ENCODE measurements around the gene GRAP2. TPM values are rescaled to one million over a fixed set of nuclear protein-coding genes. Genes with fewer than 3 reads are reported as not detected.

GRAP2 gene
- total RNA-seq, 1 donor from 2014 or later: 4.2 TPM

GRCh38 chr22:40002935-40003715, 102.2 kb downstream of the GRAP2 start:
- no peaks in the 10 kb centered on the region for H3K9me3 Mint-ChIP-seq
- ATAC-seq (ENCODE audit: low read depth) (no peak), DNase-seq (no peak)
- H3K27me3 Mint-ChIP-seq: peaks cover 22% of the 10 kb centered on the region
- TF ChIP-seq CTCF (IDR thresholded peaks at IDR 0.05): no peak
- no peak overlapping the region for H3K27ac Mint-ChIP-seq
- no peaks in the 10 kb centered on the region for H3K4me1 Mint-ChIP-seq
- H3K36me3 Mint-ChIP-seq (ENCODE audit: low read depth): no peaks in the 10 kb centered on the region
- H3K4me3 Mint-ChIP-seq: no peak overlapping the region
- CTCF ChIA-PET: no interaction called here
- intact Hi-C loops (cut with micrococcal nuclease): no loop called here
- POLR2A ChIA-PET: no interaction called here

- ChIA-PET POLR2A (no interaction called here), CTCF (no interaction called here)
- peaks cover 31% of the 10 kb centered on the region for H3K27me3 Mint-ChIP-seq
These were observed 104.0 kb downstream of the GRAP2 start for GRCh38 chr22:40004836-40005235.

GRCh38 chr22:40006641-40007040, 105.8 kb downstream of the GRAP2 start:
- DNase-seq (no peak), ATAC-seq (ENCODE audit: low read depth) (no peak)
- no peaks in the 10 kb centered on the region for H3K4me1 Mint-ChIP-seq
- H3K27ac Mint-ChIP-seq: no peak overlapping the region
- POLR2A ChIA-PET: no interaction called here
- TF ChIP-seq CTCF (IDR thresholded peaks at IDR 0.05): no peak
- intact Hi-C loops (cut with micrococcal nuclease): no loop called here
- H3K9me3 Mint-ChIP-seq: no peaks in the 10 kb centered on the region
- H3K27me3 Mint-ChIP-seq: peaks cover 41% of the 10 kb centered on the region
- no peak overlapping the region for H3K4me3 Mint-ChIP-seq
- H3K36me3 Mint-ChIP-seq (ENCODE audit: low read depth): no peaks in the 10 kb centered on the region
- CTCF ChIA-PET: no interaction called here

More at GRCh38 chr22:40004836-40005235, 104.0 kb downstream of the GRAP2 start:
- no peak for ATAC-seq (ENCODE audit: low read depth)
- Mint-ChIP-seq H3K4me1 (no peaks in the 10 kb centered on the region), H3K36me3 (ENCODE audit: low read depth) (no peaks in the 10 kb centered on the region), H3K9me3 (no peaks in the 10 kb centered on the region), H3K27ac (no peak overlapping the region), H3K4me3 (no peak overlapping the region)
- intact Hi-C loops (cut with micrococcal nuclease): no loop called here
- TF ChIP-seq CTCF (IDR thresholded peaks at IDR 0.05): no peak
- DNase-seq: no peak

GRCh38 chr22:40007853-40008710, 107.2 kb downstream of the GRAP2 start:
- H3K27ac Mint-ChIP-seq: no peak overlapping the region
- no peaks in the 10 kb centered on the region for H3K4me1 Mint-ChIP-seq
- H3K4me3 Mint-ChIP-seq: no peak overlapping the region
- ChIA-PET CTCF (interaction anchor here (1.0 kb wide), 1 partner anchor 29 kb away, joined by 3 read pairs; no protein-coding TSS in a partner anchor), POLR2A (no interaction called here)
- H3K36me3 Mint-ChIP-seq (ENCODE audit: low read depth): no peaks in the 10 kb centered on the region
- TF ChIP-seq CTCF (IDR thresholded peaks at IDR 0.05): no peak
- H3K27me3 Mint-ChIP-seq: peaks cover 47% of the 10 kb centered on the region
- no peaks in the 10 kb centered on the region for H3K9me3 Mint-ChIP-seq
- intact Hi-C loops (cut with micrococcal nuclease): no loop called here
- ATAC-seq (ENCODE audit: low read depth) (no peak), DNase-seq (no peak)

GRCh38 chr22:40008726-40009291, 107.9 kb downstream of the GRAP2 start:
- TF ChIP-seq CTCF (IDR thresholded peaks at IDR 0.05): no peak
- CTCF ChIA-PET: interaction anchor here (1.0 kb wide), 1 partner anchor 28 kb away, joined by 3 read pairs; no protein-coding TSS in a partner anchor

More at GRCh38 chr22:40008726-40009291, 107.9 kb downstream of the GRAP2 start:
- no peaks in the 10 kb centered on the region for H3K4me1 Mint-ChIP-seq
- H3K4me3 Mint-ChIP-seq: no peak overlapping the region
- intact Hi-C loops (cut with micrococcal nuclease): no loop called here
- H3K9me3 Mint-ChIP-seq: no peaks in the 10 kb centered on the region
- H3K27me3 Mint-ChIP-seq: peaks cover 51% of the 10 kb centered on the region
- ATAC-seq (ENCODE audit: low read depth) (no peak), DNase-seq (no peak)
- POLR2A ChIA-PET: no interaction called here
- H3K36me3 Mint-ChIP-seq (ENCODE audit: low read depth): no peaks in the 10 kb centered on the region
- H3K27ac Mint-ChIP-seq: no peak overlapping the region

All from activated B cell treated with CpG ODN at 0.5 μM for 24 hours (primary cell).